Endothelial cell of umbilical vein (primary cell): ENCODE results near the gene DNAL1. TPM values are rescaled to one million over a fixed set of nuclear protein-coding genes. Genes with fewer than 3 reads are reported as not detected.

Experiments
- BruUV-seq: library from RNA; stranded (reverse); fragments of 400-500 nt; replicated peaks from 2 replicates; lab custom pipeline; 2021; lab: Mats Ljungman, UMichigan
- CTCF ChIA-PET: fragments of 300-600, 350-600 bp; sonication (Branson Sonifier 250); formaldehyde crosslinking; loops from one replicate; lab custom pipeline; 2021; ENCODE audit warnings: antibody characterized with exemption, inconsistent platforms; lab: Charles Lee
- POLR2A ChIA-PET: fragments of 300-600, 350-600 bp; sonication (Branson Sonifier 250); formaldehyde crosslinking; loops from one replicate; lab custom pipeline; 2021; ENCODE audit warnings: antibody characterized with exemption, inconsistent platforms; lab: Charles Lee
- DNase-seq: peaks from one replicate; pipeline ENCODE4 v3.0.0-alpha.2; 2011; ENCODE audit warnings: low read depth, low spot score
- FAIRE-seq: peaks from 2 replicates; lab custom pipeline; 2011; peaks lifted over from hg19 to GRCh38; lab: Jason Lieb, UNC
- H2AFZ ChIP-seq: 2 replicates; pipeline ENCODE4 v1.6.0; 2012; ENCODE audit warnings: low read depth, low read length, control low read depth, inconsistent platforms
- H3K27ac ChIP-seq: 2 replicates; pipeline ENCODE4 v1.5.1; 2011; ENCODE audit warnings: low read depth, mild to moderate bottlenecking, control low read depth, low read length, moderate library complexity; ENCODE audit not compliant: insufficient read depth
- H3K27me3 ChIP-seq, 2 experiments: 2 replicates each; pipeline versions ENCODE4 v1.6.0 to v1.6.1; 2011; ENCODE audit warnings: low read length in 2 of 2, mixed read lengths in 1 of 2; ENCODE audit not compliant: control insufficient read depth in 2 of 2, insufficient read depth in 2 of 2
- H3K36me3 ChIP-seq, 2 experiments: 2 replicates in 1 of 2; 3 replicates in 1 of 2; pipeline ENCODE4 v1.5.1; 2011; ENCODE audit warnings: low read length in 2 of 2, mild to moderate bottlenecking in 1 of 2, moderate library complexity in 1 of 2; ENCODE audit not compliant: control insufficient read depth in 2 of 2, insufficient read depth in 2 of 2; ENCODE audit errors: extremely low read depth in 1 of 2
- H3K4me1 ChIP-seq: 3 replicates; pipeline ENCODE4 v1.5.1; 2011; ENCODE audit warnings: mild to moderate bottlenecking, low read length; ENCODE audit not compliant: control insufficient read depth, insufficient read depth; ENCODE audit errors: extremely low read depth
- H3K4me2 ChIP-seq: 2 replicates; pipeline ENCODE4 v1.6.1; 2011; ENCODE audit warnings: low read length, control low read depth, mixed read lengths; ENCODE audit not compliant: insufficient read depth
- H3K4me3 ChIP-seq, 3 experiments: fragments of 200-600 bp in 1 of 3; sonication (generic), shearing (Covaris generic) in 1 of 3; replicated peaks in 1 of 3; 2 replicates each; pipeline ENCODE4 v1.5.1; 2011 to 2016; ENCODE audit warnings: control low read depth in 3 of 3, low read length in 3 of 3, mild to moderate bottlenecking in 2 of 3, inconsistent platforms in 1 of 3, low read depth in 1 of 3, moderate library complexity in 1 of 3; ENCODE audit not compliant: insufficient read depth in 1 of 3
- H3K79me2 ChIP-seq: 2 replicates; pipeline ENCODE4 v1.6.0; 2012; ENCODE audit warnings: low read length, inconsistent platforms; ENCODE audit not compliant: control insufficient read depth, insufficient read depth
- H3K9ac ChIP-seq: replicated peaks from 2 replicates; pipeline ENCODE3; 2011; ENCODE audit warnings: low read length, control low read depth; ENCODE audit not compliant: insufficient read depth; ENCODE audit errors: extremely low read depth
- H3K9me1 ChIP-seq: replicated peaks from 3 replicates; pipeline ENCODE4 v1.6.0; 2011; ENCODE audit warnings: mild to moderate bottlenecking, low read length; ENCODE audit not compliant: control insufficient read depth, insufficient read depth; ENCODE audit errors: extremely low read depth
- H3K9me3 ChIP-seq: replicated peaks from 2 replicates; pipeline ENCODE4 v1.5.1; 2012; ENCODE audit warnings: low read length, inconsistent platforms; ENCODE audit not compliant: control insufficient read depth, insufficient read depth
- H4K20me1 ChIP-seq: replicated peaks from 2 replicates; pipeline ENCODE3; 2011; ENCODE audit warnings: mild to moderate bottlenecking, low read length; ENCODE audit not compliant: control insufficient read depth, insufficient read depth; ENCODE audit errors: extremely low read depth
- CTCF ChIP-seq, 2 donors: IDR thresholded peaks; 1 replicate in 1 of 2; 2 replicates in 1 of 2; pipeline ENCODE4 v1.5.1; 2011; ENCODE audit warnings: low read length in 2 of 2, mild to moderate bottlenecking in 2 of 2, moderate library complexity in 2 of 2, control low read depth in 1 of 2, inconsistent platforms in 1 of 2, low read depth in 1 of 2; ENCODE audit not compliant: insufficient read depth in 1 of 2; ENCODE audit errors: extremely low read depth in 1 of 2
- FOS ChIP-seq: IDR thresholded peaks from 2 replicates; pipeline ENCODE4 v1.6.1; 2011; ENCODE audit warnings: mild to moderate bottlenecking, low read length, moderate library complexity, borderline replicate concordance; ENCODE audit not compliant: insufficient read depth
- JUN ChIP-seq: IDR thresholded peaks from 2 replicates; pipeline ENCODE4 v1.6.1; 2011; ENCODE audit warnings: borderline replicate concordance, low read depth; ENCODE audit not compliant: insufficient read length, insufficient read depth
- MAX ChIP-seq: IDR thresholded peaks from 2 replicates; pipeline ENCODE4 v1.6.1; 2011; ENCODE audit not compliant: insufficient read depth, insufficient read length
- dilution Hi-C: fragments of 300-500 bp; cut with MboI; formaldehyde crosslinking; loops from one replicate; pipeline ENCODE4 v1.15.0; 2019; ENCODE audit warnings: low sequenced_read_pairs; ENCODE audit not compliant: extremely low pct_ligation_motif_present
- intact Hi-C: fragments of 100-400 bp; cut with micrococcal nuclease; formaldehyde crosslinking; loops from one replicate; pipeline ENCODE4 v1.10.0; 2022
- polyA plus RNA-seq, 4 experiments: library from polyadenylated mRNA; depleted of rRNA in 3 of 4; stranded (reverse) in 3 of 4; unstranded in 1 of 4; fragments of >200 nt; gene quantifications; 2 replicates each; pipeline versions ENCODE4 v1.2.1 to v1.2.3, GENCODE V29; 2011 to 2012; ENCODE audit warnings: missing spikeins in 1 of 4
- total RNA-seq: library from RNA; stranded (reverse); gene quantifications from 2 replicates; pipeline ENCODE4 v1.2.3, GENCODE V29; 2021

The DNAL1 gene
- total and polyA plus RNA-seq, 2 donors (not counting 3 experiments of a cell fraction or from before 2014, with no cell fraction given), result 2.4 to 15.3 TPM

- dilution Hi-C loops (no loop called here), intact Hi-C loops (no loop called here)
- TF ChIP-seq MAX, result no peak
- TF ChIP-seq JUN, result no peak
- no peak for TF ChIP-seq CTCF (IDR thresholded peaks at IDR 0.05; ENCODE audit: extremely low read depth in 1 of 2, insufficient read depth in 1 of 2, low read depth in 1 of 2, low read length in 2 of 2)
- TF ChIP-seq FOS, result no peak
- H3K27ac ChIP-seq, result no peak overlapping the region
- no peak for DNase-seq
- no TSS peak for BruUV-seq
- no peaks in the 10 kb centered on the region for H3K9me3 ChIP-seq
- H3K4me1 ChIP-seq, result peaks cover 19% of the 10 kb centered on the region
- ChIA-PET CTCF (interaction anchor here (1.6 to 3.2 kb wide), 2 partner anchors 10 kb away, joined by 7 to 13 read pairs; no protein-coding TSS in a partner anchor), POLR2A (no interaction called here)
- H3K4me2 ChIP-seq, result no peak overlapping the region
- no peak overlapping the region for H2AFZ ChIP-seq
- H3K9me1 ChIP-seq, result no peaks in the 10 kb centered on the region
- H4K20me1 ChIP-seq, result no peaks in the 10 kb centered on the region
- peaks cover under 1% of the 10 kb centered on the region for H3K79me2 ChIP-seq
- FAIRE-seq, result no peak
- H3K36me3 ChIP-seq, result peaks cover 32 to 33% of the 10 kb centered on the region in 2 experiments
- no peak overlapping the region for H3K4me3 ChIP-seq
- no peak overlapping the region for H3K9ac ChIP-seq
- H3K27me3 ChIP-seq, result no peaks in the 10 kb centered on the region
Measured at GRCh38 chr14:73718418-73719251, 73.8 kb downstream of the DNAL1 start.
